ENCODE results near the gene CDH13. TPM values are rescaled to one million over a fixed set of nuclear protein-coding genes. Genes with fewer than 3 reads are reported as not detected.

CDH13 gene
- total RNA-seq, result 28.9 TPM

GRCh38 chr16:82626791-82627261 is at the start of gene CDH13:
Gene CDH13, plus strand, starts transcription at chr16:82626969.
- no peak for DNase-seq

GRCh38 chr16:82580298-82580890 is 46.4 kb upstream of the CDH13 start:
- DNase-seq, result no peak

- DNase-seq, result no peak
These were observed 43.8 kb upstream of the CDH13 start for GRCh38 chr16:82582975-82583374.

GRCh38 chr16:82583422-82583821 is 43.3 kb upstream of the CDH13 start:
- no peak for DNase-seq

- no peak for DNase-seq
These were observed 42.1 kb upstream of the CDH13 start for GRCh38 chr16:82584553-82585152.

GRCh38 chr16:82585675-82586074 is 41.1 kb upstream of the CDH13 start:
- no peak for DNase-seq

- no peak for DNase-seq
These were observed 40.6 kb upstream of the CDH13 start for GRCh38 chr16:82586130-82586529.

- no peak for DNase-seq
These were observed 39.5 kb upstream of the CDH13 start for GRCh38 chr16:82587289-82587688.

GRCh38 chr16:82589407-82589806 is 37.4 kb upstream of the CDH13 start:
- DNase-seq, result no peak

GRCh38 chr16:82594114-82594513 is 32.7 kb upstream of the CDH13 start:
- DNase-seq, result no peak

GRCh38 chr16:82598771-82599170 is 28.0 kb upstream of the CDH13 start:
- DNase-seq, result no peak

- no peak for DNase-seq
These were observed 24.7 kb upstream of the CDH13 start for GRCh38 chr16:82601989-82602640.

- DNase-seq, result no peak
These were observed 22.9 kb upstream of the CDH13 start for GRCh38 chr16:82603784-82604411.

GRCh38 chr16:82605076-82605475 is 21.7 kb upstream of the CDH13 start:
- DNase-seq, result no peak

- DNase-seq, result no peak
These were observed 20.7 kb upstream of the CDH13 start for GRCh38 chr16:82605863-82606620.

- no peak for DNase-seq
These were observed 17.6 kb upstream of the CDH13 start for GRCh38 chr16:82609140-82609539.

GRCh38 chr16:82612263-82612662 is 14.5 kb upstream of the CDH13 start:
- no peak for DNase-seq

GRCh38 chr16:82616356-82616755 is 10.4 kb upstream of the CDH13 start:
- no peak for DNase-seq

GRCh38 chr16:82621781-82622180 is 5.0 kb upstream of the CDH13 start:
- DNase-seq, result no peak

GRCh38 chr16:82623241-82623640 is 3.5 kb upstream of the CDH13 start:
- no peak for DNase-seq

GRCh38 chr16:82625066-82625968 is 1.5 kb upstream of the CDH13 start:
- DNase-seq, result no peak

- DNase-seq, result no peak
These were observed 1.3 kb downstream of the CDH13 start for GRCh38 chr16:82628088-82628423.

Measured in skin of body (tissue), 2 donors.